GM21515 (cell line): ENCODE results near the gene CABP1.
"Not testable (repeated sequence)": the region's sequence is repeated elsewhere in the genome, so short reads cannot be mapped to it uniquely, and the experiment has no call there.

Experiments
- ATAC-seq: cut with Tn5 transposase; IDR thresholded peaks from one replicate; pipeline ENCODE4 v1.9.1; 2021; ENCODE audit not compliant: unreplicated experiment

CABP1 gene

GRCh38 chr12:120663741-120664140 is 23.3 kb downstream of the CABP1 start:
- no peak for ATAC-seq

GRCh38 chr12:120666571-120667390 is 26.4 kb downstream of the CABP1 start:
- no peak for ATAC-seq

- ATAC-seq: no peak
These were observed 27.9 kb downstream of the CABP1 start for GRCh38 chr12:120668091-120668867.

GRCh38 chr12:120668868-120669840 is 28.7 kb downstream of the CABP1 start:
- ATAC-seq: no peak

- not testable (repeated sequence) for ATAC-seq
These were observed 29.8 kb downstream of the CABP1 start for GRCh38 chr12:120670237-120670636.

- ATAC-seq: no peak
These were observed 30.2 kb downstream of the CABP1 start for GRCh38 chr12:120670667-120671066.

GRCh38 chr12:120674097-120674636 is 33.7 kb downstream of the CABP1 start:
- no peak for ATAC-seq

GRCh38 chr12:120677765-120678473 is 37.5 kb downstream of the CABP1 start:
- peak; percentile 51 for ATAC-seq

- ATAC-seq: peak; percentile 9
These were observed 38.1 kb downstream of the CABP1 start for GRCh38 chr12:120678572-120678971.

- no peak for ATAC-seq
These were observed 39.8 kb downstream of the CABP1 start for GRCh38 chr12:120680165-120680738.

- ATAC-seq: no peak
These were observed 44.1 kb downstream of the CABP1 start for GRCh38 chr12:120684523-120684932.

GRCh38 chr12:120685522-120685921 is 45.1 kb downstream of the CABP1 start:
- ATAC-seq: no peak

- ATAC-seq: peak; percentile 68
These were observed 45.8 kb downstream of the CABP1 start for GRCh38 chr12:120686151-120686689.

- peak; percentile 73 for ATAC-seq
These were observed 46.5 kb downstream of the CABP1 start, which contains the start of gene MLEC for GRCh38 chr12:120686690-120687577. TSS of gene MLEC (plus strand) at chr12:120687149. CDS start at chr12:120687297, 148 bp downstream.

GRCh38 chr12:120687578-120688289 is 47.3 kb downstream of the CABP1 start:
- ATAC-seq: no peak

GRCh38 chr12:120688527-120689071 is 48.2 kb downstream of the CABP1 start:
- ATAC-seq: no peak

- ATAC-seq: no peak
These were observed 49.1 kb downstream of the CABP1 start for GRCh38 chr12:120689397-120690082.
